ENCODE results near the gene FABP2. TPM values are rescaled to one million over a fixed set of nuclear protein-coding genes. Genes with fewer than 3 reads are reported as not detected.
"Not testable (repeated sequence)": the region's sequence is repeated elsewhere in the genome, so short reads cannot be mapped to it uniquely, and the experiment has no call there.

FABP2 gene
- total and polyA plus RNA-seq, 2 of the 8 experiments (the other 6 are each of a cell fraction or from before 2014, with no cell fraction given): not detected

DNA sequence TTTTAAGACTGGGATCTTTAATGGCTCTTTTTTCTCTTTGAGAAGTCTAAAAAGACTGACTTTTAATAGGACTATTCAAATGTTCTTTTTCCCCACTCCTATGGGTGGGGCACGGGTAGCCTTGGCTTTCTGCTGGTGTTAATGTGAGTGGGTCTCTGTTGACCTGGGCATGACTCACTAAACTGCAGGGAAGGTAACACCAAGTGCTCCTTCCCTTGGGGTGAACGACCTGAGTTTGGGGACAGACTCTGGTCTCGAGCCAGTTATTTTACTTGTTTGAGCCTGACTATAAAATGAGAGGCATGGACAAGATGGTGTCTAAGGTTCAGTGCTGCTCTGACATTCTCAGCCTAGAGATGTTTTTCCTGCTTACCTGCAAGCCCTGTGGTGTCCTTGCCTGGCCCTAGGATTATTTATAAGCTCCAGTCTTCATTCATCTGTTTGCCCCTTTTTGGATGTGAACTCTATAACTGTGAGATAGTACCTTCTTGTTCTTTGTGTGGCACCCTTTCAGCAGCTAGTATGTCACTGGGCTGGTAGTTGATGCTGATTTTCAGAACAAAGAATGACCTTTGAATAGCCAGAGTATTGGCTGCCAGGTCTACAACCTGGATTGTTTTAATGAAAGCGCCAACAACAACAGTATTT lies 14.5 kb upstream of the FABP2 start:
- POLR2A ChIA-PET (ENCODE audit: partially characterized antibody); H3K4ac ChIP-seq (replicated peaks; ENCODE audit: insufficient read length, low read depth, low read length); H4K91ac ChIP-seq (replicated peaks; ENCODE audit: insufficient read length, low read length); H4K20me1 ChIP-seq (replicated peaks in 1 of 2; ENCODE audit: control insufficient read depth in 1 of 2, insufficient read depth in 2 of 2, low read length in 2 of 2); H3K27ac ChIP-seq (ENCODE audit: low read depth, low read length); H3K4me2 ChIP-seq (ENCODE audit: insufficient read depth in 1 of 2, low read depth in 2 of 2, low read length in 2 of 2); H2BK120ac ChIP-seq (replicated peaks; ENCODE audit: low read depth, low read length); H3K79me2 ChIP-seq (ENCODE audit: control insufficient read depth in 1 of 2, insufficient read depth in 2 of 2, low read length in 2 of 2); H3K79me1 ChIP-seq (ENCODE audit: low read depth, low read length); CTCF ChIA-PET (ENCODE audit: partially characterized antibody); H2BK12ac ChIP-seq (ENCODE audit: low read depth, low read length); H3K23me2 ChIP-seq (ENCODE audit: low read depth, low read length); H3K18ac ChIP-seq (ENCODE audit: extremely low read depth, low read length); H3K9me3 ChIP-seq (ENCODE audit: insufficient read depth in 2 of 2, low read depth in 1 of 2, low read length in 1 of 2); H2BK5ac ChIP-seq (ENCODE audit: low read depth, low read length); H3K56ac ChIP-seq (replicated peaks; ENCODE audit: insufficient read length, low read depth, low read length); H2AK5ac ChIP-seq (ENCODE audit: low read depth, low read length); H3K9ac ChIP-seq (replicated peaks in 1 of 4; ENCODE audit: extremely low read depth in 1 of 4, low read depth in 3 of 4, low read length in 3 of 4); H3K36me3 ChIP-seq (ENCODE audit: control insufficient read depth in 2 of 4, insufficient read depth in 4 of 4, low read length in 3 of 4); H3K4me1 ChIP-seq (replicated peaks in 1 of 4; ENCODE audit: control insufficient read depth in 3 of 4, insufficient read depth in 4 of 4, low read length in 3 of 4); H3K14ac ChIP-seq (ENCODE audit: insufficient read length); H2AFZ ChIP-seq (ENCODE audit: low read length); H3K4me3 ChIP-seq (ENCODE audit: extremely low read depth in 1 of 4, insufficient read depth in 2 of 4, low read depth in 3 of 4, low read length in 4 of 4); H2BK20ac ChIP-seq (ENCODE audit: low read length); H3K23ac ChIP-seq (ENCODE audit: insufficient read length); H4K8ac ChIP-seq (ENCODE audit: extremely low read depth, insufficient read depth, low read length); H2BK15ac ChIP-seq (ENCODE audit: low read length); DNase-seq (ENCODE audit: low read depth in 1 of 2, low spot score in 2 of 2); H3K27me3 ChIP-seq (replicated peaks in 1 of 4; ENCODE audit: control insufficient read depth in 3 of 4, extremely low read depth in 1 of 4, insufficient read depth in 3 of 4, low read length in 3 of 4); H4K5ac ChIP-seq (ENCODE audit: insufficient read length, low read depth, low read length): not testable (repeated sequence)
- 86% methylated on average over 3 of the region's 4 CpGs; no CpG with 5 or more reads in 1 of the 2 experiments for WGBS, 2 experiments (ENCODE audit: extremely low coverage in 1 of 2, insufficient coverage in 1 of 2, insufficient read length in 1 of 2, insufficient replicate concordance in 2 of 2, low coverage in 1 of 2, low lambda C conversion rate in 2 of 2, missing lambda C conversion rate in 1 of 2)
- FAIRE-seq: peak; percentile 78

All from H1 (cell line).